Activated CD8-positive, alpha-beta memory T cell treated with anti-CD3 and anti-CD28 coated beads, Interleukin-2, amount 50 U/mL, for 1 hour (primary cell): ENCODE data around the gene HUNK.

ENCODE experiments used
- DNase-seq: peaks from one replicate; pipeline ENCODE4 v3.0.0-alpha.2; 2020; ENCODE audit errors: extremely low read depth

Gene HUNK

DNA sequence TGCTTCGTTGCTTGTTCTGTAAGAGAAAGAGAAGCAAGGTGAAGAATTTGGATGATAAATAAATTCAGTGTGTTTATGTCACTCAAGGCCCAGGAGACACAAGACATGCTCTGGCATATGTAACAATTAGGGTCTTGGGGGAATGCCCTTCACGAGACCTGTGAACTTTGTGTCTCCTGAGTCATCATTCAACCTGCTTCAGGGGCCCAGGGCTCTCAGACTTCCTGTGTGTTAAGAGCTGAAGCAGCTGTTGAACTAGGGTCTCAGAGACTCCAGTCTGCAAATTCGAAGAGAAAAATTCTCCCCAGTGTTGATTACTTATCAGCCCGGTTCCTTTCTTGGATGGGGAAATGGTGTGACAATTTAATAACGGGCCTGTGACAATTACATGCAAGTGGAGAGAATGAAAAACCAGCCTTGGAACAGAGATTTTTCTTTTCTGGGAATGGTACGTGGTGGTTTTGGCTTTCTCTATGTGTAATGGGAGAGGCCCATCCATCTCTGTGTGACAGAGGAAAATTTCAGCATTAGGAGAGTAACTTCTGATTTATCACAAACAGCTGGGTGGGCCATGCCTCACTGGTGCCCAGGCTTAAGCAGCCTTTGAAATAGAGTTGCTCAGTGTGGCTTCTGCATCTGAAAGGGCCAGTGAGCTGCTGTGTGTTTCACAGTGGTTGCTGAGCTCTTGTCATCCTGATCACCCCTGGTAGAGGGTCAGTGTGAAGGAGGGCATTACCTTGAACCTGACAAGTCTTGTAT lies 22.4 kb downstream of the HUNK start:
- no peak for DNase-seq

DNA sequence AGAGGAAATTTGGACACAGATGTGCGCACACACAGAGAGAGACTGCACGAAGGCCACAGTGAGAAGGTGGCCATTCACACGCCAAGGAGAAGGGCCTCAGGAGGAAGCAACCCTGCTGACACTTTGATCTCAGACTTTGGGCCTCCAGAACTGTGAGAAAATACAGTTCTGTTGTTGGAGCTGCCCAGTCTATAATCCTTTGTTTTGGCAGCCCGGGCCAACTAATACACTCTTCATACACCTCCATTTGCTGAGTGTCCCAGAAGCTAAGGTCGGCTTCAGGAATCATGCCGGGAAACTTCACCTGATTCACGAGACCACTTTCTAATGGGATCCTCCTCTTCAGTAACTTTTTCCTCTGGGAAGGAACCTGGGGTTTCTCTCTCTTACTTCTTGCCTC lies 23.2 kb downstream of the HUNK start:
- no peak for DNase-seq

DNA sequence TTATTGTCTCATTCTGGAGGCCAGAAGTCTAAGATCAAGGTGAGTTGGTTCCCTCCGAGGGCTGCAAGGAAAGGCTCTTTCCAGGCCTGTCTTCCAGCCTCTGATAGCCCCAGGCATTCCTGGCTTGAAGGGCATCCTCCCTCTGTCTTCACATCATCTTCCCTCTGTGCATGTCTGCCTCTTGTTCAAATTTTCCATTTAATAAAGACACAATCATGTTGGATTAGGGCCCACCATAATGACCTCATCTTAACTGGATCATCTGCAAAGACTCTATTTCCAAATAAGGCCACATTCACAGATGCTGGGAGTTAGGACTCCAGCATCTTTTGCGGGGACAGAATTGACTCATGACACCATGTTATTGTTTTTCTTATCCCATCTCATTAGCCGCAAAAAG lies 24.5 kb downstream of the HUNK start:
- no peak for DNase-seq

DNA sequence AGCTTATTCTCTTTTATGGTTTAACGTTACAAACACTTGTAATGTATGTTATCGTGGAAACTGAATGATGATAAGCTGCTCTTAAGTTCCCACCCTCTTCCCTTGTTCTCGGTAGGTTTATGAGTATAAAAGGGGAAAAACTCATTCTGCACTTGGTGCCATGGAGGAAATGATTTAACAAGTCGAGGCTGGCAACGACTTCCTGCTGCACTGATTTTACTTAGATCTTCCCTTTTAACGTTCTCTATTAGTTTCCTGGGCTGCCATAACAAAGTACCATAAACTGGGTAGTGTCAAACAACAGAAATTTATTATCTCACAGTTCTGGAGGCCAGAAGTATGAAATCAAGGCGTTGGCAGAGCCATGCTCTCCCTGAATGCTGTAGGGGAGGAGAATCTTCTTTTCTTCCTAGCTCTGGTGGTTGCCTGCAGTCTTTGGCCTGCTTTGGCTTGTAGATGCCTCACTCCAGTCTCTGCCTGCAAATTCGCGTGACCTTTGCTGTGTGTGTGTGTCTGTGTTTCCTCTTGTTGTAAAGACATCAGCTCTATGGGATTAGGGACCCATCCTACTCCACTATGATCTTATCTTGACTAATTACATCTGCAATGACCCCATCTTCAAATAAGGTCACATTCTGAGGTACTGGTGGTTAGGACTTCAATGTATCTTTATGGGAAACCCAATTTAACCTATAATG lies 26.3 kb downstream of the HUNK start:
- DNase-seq = no peak

DNA sequence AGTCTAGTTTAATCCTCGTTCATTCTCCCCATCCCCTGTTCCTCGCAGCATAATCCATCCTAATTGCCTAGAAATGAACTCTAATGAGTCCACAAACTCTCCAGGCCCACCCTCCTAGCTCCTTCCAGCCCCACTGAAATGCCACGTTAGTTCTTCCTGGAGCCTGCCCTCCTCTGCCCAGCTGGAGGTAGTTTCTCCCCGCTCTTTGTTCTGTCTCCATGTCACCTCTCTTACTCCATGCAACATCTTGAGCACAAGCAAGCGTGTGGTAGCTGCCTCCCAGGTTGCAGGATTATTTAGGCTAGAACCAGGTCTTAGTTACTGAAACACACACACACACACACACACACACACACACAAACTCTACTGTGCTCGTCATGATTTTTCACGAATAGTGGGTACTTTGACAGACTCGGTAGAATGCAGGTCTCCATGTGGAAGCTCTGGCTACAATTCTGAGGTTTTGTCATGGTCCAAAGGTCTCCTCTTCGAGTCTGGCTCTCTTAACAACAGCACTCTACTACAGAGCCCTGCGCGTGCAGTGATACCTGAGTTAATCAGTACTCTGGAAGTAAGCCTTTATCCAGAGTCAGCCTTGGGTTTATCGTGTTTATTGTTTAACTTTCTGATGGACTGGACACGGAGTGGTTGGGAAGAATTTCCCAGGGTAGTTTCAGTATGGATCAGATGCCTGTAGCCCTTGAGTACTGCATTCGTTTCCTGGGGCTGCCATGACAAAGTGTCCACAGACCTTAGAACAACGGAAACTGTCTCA lies 27.5 kb downstream of the HUNK start:
- no peak for DNase-seq

DNA sequence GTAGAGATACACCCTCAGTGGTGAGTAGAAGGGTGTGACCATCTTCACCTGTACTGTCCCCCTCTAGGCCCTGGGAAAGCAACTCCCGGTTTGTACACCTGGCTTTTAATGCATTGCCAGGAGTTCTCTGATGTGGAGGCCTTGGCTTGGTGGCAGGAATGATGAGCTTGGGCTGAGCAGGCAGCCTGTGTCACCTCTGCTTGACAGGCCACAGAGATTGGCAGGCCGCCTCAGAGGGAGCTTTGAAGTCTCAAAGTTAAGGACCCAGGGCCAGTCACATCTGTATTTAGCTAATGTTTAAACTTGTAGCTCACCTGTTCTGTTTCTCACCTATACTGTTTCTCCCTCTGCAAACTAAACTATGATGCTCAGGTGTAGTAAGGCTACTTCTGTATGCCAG lies 28.5 kb downstream of the HUNK start:
- no peak for DNase-seq

DNA sequence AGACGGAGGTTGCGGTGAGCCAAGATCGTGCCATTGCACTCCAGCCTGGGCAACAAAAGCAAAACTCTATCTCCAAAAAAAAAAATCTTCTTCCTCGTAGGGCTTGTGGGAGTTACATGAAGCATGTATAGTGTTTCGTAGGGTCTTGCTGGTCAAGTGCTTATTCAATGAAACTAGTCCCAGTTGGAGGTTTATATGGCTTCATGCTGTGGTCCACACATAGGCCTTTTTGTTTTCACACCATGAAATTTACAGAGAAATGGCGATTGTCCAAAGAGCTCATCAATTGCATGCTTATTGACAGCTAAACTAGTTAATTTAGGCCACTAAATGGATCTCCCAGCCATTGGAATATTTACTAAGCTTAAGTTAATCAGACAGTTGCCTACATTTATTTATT lies 29.6 kb downstream of the HUNK start:
- no peak for DNase-seq

DNA sequence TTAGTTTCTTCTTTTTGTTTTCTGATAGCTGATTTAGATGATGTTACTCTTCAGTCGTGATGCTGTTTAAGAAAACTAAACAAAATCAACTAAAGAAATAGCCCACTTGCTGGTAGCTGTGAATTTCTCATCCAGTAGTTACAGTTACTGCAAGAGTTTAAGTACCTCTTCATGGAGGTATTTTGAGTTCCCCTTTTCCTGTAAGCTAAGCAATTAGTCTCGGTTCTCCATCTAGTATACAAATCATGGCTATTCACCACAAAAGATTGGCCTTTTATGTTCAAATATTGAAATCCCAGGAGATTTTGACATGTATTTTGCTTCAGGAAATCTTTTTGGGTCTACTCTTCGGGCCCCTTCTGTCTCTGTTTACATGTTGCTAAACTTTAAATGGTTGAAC lies 31.1 kb downstream of the HUNK start:
- no peak for DNase-seq

DNA sequence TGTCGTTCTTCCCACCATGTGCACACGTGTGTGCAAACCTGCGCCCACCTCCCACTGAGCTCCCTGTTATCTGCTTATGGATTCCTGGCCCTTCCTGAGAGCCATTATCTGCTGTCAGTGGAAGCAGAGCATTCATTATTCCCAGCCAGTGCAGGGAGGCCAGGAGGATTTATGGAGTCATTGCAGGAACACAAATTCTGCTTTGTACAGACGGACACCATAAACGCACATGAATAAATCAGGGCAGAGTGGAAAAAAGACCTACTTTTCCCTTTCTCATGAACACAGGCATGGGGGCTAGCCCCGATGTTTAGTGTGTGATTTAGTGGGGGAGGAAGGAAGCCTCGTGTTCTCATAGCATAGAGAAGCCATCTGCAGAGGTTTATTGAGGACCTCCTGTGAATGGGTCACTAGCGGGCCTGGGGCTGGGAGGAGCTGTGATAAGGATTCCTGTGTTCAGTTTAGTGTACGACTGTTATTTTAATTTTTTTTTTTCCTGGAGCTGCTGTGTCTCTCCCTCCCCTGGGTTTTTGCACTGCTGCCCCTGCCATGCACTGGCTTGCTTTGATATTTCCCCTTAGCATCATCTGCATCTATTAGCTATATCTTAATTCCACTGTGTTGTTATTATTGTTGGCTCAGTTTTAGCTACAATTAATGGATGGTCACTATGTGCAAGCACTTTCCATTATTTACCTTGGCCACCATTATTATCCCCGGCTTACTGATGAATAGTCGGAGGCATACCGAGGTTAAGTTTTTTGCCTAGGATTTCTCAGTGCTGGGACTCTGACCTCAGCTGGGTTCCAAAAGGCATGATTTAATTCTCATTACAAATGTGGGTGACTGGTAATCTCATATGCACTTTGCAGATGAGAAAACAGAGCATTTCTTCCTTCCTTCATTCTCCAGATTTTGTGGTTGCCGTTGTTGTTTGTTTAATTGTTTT lies 33.0 kb downstream of the HUNK start:
- no peak for DNase-seq

DNA sequence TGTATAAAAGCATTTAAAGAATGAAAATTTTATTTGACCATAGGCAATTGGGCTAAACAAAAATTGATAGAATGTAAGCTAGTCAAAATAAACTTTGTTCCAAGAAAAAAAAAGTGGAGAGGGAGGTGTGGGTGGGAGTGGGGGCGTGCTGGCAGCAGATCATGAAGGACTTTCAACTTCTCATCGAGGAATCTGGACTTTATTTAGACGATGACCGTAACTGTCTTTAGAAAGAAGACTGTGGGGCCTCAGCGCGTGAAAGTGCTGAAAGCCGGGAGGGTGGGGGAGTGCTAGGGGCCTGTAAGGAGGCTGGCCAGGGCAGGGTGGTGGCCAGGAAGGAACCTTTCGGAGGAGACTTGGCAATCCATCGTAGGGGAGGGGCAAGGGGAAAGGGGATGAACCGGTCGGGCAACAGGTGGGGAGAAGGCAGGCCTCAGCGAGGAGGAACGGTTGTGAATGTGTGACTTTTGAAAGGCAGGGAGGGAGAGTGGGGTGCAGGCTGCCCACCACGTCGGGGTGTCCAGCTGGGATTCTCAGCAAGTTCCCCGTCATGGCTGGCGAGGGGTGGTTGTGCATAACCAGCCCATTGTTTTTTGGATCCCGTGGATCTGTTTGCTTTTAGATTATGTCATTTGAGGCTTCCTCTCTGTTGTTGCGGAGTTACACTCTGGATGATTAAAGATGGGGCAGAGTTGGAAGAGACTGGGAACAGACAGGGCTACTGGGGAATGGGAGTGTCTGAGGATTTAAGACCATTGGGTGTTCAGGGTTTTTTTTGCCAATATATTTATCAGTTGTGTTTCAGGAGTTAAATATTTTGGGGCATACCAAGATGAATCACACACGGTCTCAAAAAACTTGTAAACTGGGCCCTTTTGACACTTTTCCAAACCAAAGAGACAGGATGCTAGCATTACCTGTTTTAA lies 35.5 kb downstream of the HUNK start:
- no peak for DNase-seq

DNA sequence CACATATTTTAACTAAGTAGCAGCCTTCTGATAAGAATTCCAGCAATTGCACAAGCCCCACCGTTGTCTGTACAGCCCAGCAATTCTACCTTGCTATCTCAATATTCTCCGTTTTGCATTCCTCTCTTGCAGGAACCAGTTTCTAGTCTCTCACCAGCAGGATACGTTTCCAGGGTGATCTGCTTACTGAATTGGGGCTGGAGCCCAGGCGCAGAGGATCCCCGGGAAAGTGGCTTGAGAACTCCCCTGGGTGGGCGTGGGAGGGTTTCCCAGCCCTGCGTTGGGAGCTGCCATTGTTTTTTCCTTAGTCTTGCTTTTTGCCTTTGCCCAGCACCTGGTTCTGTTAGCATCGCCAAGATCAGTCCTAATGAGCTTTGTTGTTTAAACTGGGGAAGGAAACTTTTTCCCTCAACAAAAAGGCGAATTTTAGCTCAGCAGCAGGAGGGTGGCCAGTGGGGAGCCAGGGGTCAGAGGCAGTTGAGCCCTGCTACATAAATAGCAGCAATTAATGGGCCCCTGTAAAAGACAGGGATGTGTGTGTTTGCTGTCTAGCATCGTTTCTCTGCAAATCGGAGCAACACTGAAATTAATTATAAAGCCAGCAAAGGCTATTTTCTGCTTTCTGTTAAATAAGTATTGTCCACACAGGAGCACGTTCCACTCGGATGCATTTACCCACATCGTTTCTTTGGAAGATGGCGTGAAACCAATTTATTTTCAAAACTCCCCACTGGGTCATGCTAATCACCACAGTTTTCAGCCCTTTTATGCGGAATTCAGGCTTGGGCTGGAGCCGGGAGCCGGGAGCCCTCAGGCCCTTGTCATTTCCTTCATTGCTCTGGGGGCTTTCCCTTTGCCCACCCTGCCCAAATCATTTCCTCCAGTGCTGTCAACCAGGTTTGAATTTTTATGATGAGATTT lies 36.6 kb downstream of the HUNK start:
- DNase-seq = no peak

DNA sequence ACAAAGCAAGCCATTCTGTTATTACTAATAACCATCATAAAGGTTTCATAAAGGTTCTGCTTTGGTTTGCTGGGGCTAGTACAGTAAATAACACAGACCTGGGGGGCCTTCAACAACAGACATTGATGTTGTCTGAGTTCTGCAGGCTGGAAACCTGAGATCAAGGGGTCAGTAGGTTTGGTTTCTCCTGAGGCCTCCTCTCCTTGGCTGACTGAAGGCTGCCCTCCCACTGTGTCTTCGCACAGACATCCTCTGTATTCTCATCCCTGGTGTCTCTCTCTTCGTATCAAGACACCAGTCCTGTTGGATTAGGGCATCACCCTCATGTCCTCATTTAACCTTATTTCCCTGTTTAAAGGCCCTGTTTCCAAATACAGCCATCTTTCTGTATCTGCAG lies 37.3 kb downstream of the HUNK start:
- no peak for DNase-seq

DNA sequence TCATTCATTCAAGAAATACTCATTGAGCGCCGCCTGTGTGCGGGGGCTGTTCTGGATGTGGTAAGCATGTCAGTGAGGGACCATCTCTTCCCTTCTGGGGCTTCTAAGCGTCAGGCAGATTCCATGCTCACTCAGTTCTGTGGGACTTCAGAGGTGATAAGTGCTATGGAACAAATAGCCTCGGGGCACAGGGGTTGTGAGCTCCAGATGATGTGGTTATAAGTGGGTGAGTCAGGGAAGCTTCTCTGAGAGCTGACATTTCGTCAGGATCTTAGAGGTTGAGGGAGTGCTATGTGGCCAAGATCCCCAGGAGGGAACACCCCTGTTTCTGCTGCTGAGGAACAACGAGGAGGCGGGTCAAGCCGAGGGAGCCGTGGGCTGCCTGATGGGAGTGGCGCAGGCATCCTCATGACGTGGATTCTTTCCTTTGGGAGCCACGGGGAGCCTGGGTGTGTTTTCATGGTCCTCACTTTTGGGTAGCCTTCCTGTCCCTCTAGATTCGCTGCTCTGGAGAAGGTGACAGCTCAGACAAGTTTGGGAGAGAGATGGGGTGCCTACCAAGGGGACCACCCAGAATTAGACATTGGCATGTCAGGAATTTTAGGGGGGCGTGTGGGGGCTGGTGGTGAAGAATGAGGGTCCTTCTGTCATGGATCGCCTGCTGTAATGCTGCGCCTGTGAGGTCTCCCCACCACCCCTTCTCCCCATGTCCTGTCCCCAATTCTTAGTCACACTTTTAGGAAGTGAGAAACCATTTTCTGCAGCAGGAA lies 38.5 kb downstream of the HUNK start:
- no peak for DNase-seq

DNA sequence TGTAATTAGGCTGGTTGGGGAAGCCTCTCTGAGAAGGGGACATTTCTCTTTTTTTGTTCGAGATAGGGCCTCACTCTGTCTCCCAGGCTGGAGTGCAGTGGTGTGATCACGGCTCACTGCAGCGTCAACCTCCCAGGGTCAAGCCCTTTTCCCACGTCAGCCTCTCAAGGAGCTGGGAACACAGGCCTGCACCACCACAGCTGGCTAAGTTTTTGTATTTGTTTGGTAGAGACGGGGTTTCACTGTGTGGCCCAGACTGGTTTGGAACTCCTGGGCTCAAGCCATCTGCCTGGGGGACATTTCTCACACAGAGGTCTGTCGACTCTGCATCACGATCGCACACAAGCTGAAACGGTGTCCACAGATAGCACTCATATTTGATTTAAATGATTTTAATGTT lies 39.7 kb downstream of the HUNK start:
- no peak for DNase-seq

DNA sequence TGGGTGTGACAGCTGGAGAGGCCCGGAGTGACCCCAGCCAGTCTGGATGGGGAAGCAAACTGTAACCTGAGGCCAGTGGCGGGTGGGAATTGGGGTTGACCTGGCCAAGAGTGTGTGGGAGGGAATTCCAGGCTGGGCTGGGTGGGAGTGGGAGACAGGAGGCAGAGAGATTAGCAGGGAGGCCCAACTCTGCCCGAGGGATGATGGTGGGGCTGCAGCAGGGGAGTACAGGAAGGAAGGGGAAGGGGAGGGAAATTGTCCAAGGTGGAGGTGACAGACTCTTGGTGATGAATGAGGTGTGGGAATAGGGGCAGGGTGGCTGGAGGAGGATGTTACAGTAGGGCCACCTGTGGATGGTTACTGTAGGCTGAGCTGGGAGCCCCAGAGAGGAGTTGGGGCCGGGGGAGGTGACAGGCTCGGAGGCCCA lies 40.4 kb downstream of the HUNK start:
- DNase-seq = no peak

DNA sequence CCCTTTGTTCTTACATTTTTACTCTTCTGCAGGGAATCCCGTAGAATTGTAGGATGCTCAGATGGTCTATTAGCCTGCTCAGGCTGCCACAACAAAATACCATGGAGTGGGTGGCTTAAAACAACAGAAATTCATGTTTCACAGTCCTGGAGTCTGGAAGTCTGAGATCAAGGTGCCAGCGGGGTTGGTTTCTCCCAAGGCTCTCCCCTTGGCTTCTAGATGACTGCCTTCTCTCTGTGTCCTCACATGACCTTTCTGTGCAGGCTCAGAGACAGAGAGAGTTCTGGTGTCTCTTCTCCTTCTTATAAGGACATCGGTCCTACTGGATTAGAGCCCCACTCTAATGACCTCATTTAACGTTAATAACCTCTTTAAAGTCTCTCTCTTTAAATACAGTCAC lies 41.7 kb downstream of the HUNK start:
- DNase-seq = no peak

DNA sequence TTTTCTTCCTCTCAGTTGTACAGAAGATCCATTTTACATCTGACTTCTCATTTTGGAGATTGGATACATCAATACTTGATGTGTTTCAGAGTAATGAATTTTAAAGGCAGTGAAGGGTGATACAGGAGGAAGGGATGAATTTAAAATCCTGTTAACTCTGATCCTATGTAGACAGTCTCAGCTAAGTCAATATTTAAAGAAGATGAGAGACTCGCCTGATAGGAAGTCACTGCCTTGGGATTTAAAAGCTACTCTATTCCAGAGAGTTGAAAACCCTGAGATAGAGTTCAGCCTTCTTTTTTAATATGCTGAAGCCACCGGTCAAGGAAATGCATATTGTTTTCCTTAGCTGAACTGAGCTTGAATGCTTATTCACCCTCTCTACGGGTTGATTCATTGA lies 42.7 kb downstream of the HUNK start:
- DNase-seq = no peak

DNA sequence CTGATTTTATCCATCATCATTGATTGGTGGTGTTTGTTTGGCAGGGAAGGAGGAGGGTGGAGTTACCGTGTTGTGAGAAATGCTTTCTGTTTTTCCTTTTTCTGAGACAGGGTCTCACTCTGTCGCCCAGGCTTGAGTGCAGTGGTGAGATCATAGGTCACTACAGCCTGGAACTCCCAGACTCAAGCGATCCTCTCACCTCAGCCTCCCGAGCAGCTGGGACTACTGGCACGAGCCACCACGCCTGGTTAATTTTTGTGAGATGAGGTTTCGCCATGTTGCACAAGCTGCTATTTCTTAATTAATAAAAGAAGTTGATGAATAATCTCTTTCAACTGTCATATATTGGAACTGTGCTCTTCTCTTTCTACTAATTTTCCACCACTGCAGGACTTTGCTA lies 44.3 kb downstream of the HUNK start:
- no peak for DNase-seq
